Testis (tissue), 2 donors: Measurements from ENCODE around the gene RXRG.

Experiments used
- CTCF ChIP-seq, 3 experiments: fragments of 450-650 bp in 2 of 3; fragments of 200-600 bp in 1 of 3; sonication (generic) in 1 of 3; IDR thresholded peaks; one replicate each; pipeline ENCODE4 v1.5.1; 2016 to 2019; ENCODE audit warnings: antibody characterized with exemption in 3 of 3, mild to moderate bottlenecking in 2 of 3, moderate library complexity in 1 of 3
- POLR2A ChIP-seq: fragments of 450-650 bp; IDR thresholded peaks from one replicate; pipeline ENCODE4 v1.6.1; 2017; ENCODE audit warnings: antibody characterized with exemption, mild to moderate bottlenecking, moderate library complexity

GRCh38 chr1:165376041-165376810 lies 68.7 kb downstream of the RXRG start:
- no peak for TF ChIP-seq POLR2A
- no peak for TF ChIP-seq CTCF (IDR thresholded peaks at IDR 0.05)
